Measurements from ENCODE around the gene SEPTIN1.

SEPTIN1 gene, protein sequence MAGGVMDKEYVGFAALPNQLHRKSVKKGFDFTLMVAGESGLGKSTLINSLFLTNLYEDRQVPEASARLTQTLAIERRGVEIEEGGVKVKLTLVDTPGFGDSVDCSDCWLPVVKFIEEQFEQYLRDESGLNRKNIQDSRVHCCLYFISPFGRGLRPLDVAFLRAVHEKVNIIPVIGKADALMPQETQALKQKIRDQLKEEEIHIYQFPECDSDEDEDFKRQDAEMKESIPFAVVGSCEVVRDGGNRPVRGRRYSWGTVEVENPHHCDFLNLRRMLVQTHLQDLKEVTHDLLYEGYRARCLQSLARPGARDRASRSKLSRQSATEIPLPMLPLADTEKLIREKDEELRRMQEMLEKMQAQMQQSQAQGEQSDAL

DNA sequence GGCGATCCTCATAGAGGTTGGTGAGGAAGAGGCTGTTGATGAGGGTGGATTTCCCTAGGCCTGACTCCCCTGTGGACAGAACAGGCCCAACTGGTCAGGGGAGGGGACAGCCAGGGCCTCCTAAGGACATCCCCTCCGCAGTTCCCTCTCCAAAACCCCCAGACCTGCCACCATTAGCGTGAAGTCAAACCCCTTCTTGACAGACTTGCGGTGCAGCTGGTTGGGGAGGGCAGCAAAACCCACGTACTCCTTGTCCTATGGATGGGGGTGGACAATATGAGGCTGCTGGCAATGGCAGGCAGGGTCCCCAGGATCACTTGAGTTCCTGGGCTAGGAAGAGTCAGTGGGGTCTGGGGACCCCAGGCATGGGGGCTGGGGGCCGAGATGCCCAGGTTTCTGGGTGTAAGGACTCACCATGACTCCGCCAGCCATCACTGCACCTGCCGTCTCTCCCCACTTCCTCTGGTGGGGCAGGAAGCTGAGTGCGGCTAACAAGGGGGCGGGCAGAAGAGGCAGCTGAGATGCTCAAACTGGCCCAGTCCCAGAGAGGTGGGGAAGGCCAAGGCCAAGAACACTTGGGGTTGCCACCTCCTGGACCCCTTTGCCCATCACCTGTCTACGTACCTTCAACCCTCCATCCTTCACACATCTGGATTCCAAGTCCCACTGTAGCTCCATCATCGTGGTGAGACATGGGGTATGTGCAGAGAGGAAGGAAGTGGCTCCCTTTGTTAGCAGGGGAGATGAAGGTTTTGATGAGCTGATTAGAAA lies at the start of gene SEPTIN1:
TSS of gene SEPTIN1 (minus strand) at position 451 of the 771 bp plus-strand sequence. CDS start at position 432, 19 bp downstream.
- no peak for DNase-seq (ENCODE audit: low read depth)

DNA sequence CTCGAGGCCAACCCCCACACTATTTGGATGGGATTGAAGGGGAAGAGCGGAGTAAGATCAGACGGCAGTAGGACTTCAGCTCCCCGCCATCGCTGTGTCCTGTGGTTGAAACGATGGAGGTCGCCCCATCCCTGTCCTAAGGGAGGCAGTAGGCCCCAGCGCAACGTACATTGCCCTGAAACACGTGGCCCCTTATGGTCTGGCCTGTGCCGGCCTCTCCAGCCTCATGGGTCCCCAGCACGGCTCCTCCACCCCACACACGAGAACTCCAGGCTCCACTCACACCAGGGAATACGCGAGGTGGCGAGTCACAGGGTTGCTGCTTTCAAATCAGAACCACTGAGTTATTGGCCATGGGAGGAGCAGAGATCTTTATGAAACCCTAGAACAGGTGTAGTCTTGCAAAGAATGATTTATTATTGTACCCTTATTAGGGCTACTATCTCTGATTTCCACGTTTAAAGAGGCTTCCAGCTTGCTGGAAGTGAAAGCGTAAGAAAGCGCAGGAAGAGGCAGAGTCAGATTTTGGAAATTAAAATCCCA lies 48.1 kb upstream of the SEPTIN1 start:
- no peak for DNase-seq (ENCODE audit: low read depth)

DNA sequence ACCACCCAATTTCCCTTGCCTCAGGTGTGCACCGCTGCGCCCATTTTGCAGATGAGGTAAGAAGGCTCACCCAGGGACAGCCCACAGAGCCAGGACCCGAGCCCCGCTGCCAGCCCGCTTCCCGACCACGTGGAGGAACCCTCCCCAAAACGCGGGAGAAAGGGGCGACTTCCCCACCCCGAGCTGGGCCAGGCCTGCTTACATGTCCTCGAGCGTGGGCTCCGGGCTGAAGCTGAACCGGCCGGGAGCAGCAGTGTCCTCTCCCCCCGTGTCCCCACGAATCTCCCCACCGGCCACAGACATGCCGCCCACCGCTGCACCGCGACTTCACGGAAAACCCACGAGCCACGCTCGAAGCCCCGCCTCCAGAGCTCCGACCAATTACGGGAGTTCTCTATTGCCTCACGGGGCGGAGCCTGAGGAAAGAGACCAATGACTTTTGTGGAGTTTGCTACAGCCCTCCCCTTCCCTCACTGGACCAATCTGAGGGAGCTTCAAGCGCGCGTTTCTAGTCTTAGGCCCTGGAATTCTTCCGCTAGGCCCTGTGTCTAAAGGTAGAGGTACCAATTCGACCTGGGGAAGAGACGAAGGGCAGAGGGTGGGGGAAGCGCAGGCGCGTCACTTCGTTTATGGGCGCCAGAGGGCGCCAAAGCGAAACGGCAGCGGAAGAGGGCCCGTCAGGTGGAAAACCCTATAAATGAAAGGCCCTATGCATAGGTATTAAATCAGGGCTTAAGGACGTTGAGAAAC lies 47.5 kb upstream of the SEPTIN1 start, which contains the start of gene DCTPP1:
TSS of gene DCTPP1 (minus strand) at position 353 of the 750 bp plus-strand sequence. CDS start at position 303, 50 bp downstream.
- DNase-seq (ENCODE audit: low read depth) = peak; percentile 98

DNA sequence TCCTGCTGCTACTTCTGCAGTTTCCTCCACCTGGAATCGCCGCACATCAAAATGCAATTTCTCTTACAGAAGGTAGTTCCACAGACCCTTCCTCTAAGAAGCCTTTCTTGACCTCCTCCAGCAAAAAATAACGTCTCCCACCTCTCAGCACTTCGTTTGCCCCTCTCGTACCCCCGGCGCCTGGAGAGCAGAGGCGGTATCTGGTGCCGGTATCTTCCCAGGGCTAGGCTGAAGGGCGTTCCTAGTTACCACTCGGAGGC lies 47.0 kb upstream of the SEPTIN1 start:
- no peak for DNase-seq (ENCODE audit: low read depth)

DNA sequence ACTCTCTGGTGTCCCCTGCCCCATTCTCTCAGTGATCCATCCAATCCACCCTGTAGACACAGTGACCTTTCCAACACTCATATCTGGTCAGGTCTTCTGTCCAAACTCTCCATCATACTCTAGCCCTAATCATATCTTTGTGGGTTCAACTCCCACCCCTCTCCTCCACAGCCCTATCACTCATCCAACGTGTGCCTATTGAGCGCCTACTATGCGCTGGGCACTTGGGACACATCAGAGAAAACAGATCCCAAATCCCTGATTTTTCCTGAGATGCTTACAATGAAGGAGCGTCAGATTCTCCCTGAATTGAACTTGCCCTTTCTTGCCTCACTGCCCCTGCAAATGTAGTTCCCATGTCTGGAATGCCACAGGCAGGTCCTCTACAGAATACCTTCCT lies 45.7 kb upstream of the SEPTIN1 start:
- DNase-seq (ENCODE audit: low read depth) = no peak

DNA sequence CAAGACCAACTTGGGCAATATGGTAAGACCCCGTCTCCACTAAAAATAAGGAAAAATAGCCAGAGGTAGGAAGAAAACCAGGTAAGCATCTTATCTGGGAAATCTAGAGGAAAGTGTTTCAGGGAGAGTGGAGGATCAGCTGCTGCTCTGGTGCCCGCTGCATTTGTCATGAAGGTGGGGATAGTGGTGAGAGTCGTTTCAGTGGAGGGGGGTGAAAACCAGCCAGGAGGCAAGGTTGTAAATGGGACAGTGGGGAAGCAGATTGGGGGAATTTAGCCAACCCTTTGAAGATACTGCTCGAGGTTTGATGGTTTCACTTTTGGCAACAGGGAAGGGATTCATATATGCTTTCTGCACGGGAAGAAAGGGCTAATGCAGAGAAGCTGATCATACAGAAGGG lies 38.6 kb upstream of the SEPTIN1 start:
- DNase-seq (ENCODE audit: low read depth) = no peak

DNA sequence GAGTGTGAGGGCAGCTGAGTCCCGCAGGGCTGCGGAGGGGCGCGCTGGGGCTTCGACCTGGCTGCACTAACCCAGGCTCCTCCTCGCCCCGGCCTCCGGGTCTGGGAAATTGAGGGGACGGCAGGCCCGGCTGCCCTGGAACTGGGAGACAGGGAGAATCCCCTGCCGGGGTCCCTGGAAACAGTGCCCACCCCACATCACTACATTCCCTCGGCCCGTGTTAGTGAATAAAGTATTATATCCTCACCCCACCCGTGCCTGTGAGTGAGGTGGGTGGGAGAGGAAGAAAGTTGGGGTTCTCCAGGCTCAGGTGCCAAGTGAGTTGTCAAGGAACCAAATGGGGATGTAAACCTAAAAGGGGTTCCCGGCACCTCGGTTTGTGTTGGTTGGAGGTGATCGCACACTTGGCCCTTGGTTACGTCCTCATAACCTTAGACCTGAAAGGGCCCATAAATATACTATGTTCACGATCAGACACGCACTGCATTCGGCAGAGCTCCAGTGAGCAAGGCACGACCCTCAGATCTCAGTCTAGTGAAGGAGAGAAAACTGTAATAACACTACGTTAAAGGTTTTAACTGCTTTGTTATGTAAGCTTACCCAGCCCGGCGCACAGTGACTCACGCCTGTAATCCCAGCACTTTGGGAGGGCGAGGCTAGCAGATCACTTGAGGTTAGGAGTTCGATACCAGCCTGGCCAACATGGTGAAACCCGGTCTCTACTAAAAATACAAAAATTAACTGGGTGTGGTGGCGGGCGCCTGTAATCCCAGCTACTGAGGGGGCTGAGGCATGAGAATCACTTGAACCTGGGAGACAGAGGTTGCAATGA lies 36.2 kb upstream of the SEPTIN1 start:
- no peak for DNase-seq (ENCODE audit: low read depth)

DNA sequence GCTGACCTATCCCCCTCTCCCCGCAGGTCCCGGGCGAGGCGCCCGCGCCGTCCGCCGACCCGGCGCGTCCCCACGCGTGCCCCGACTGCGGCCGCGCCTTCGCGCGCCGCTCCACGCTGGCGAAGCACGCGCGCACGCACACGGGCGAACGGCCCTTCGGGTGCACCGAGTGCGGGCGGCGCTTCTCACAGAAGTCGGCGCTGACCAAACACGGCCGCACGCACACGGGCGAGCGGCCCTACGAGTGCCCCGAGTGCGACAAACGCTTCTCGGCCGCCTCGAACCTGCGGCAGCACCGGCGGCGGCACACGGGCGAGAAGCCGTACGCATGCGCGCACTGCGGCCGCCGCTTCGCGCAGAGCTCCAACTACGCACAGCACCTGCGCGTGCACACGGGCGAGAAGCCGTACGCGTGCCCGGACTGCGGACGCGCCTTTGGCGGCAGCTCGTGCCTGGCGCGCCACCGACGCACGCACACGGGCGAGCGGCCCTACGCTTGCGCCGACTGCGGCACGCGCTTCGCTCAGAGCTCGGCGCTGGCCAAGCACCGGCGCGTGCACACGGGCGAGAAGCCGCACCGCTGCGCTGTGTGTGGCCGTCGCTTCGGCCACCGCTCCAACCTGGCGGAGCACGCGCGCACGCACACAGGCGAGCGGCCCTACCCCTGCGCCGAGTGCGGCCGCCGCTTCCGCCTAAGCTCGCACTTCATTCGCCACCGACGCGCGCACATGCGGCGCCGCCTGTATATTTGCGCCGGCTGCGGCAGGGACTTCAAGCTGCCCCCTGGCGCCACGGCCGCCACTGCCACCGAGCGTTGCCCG lies 35.4 kb upstream of the SEPTIN1 start:
- DNase-seq (ENCODE audit: low read depth) = no peak

DNA sequence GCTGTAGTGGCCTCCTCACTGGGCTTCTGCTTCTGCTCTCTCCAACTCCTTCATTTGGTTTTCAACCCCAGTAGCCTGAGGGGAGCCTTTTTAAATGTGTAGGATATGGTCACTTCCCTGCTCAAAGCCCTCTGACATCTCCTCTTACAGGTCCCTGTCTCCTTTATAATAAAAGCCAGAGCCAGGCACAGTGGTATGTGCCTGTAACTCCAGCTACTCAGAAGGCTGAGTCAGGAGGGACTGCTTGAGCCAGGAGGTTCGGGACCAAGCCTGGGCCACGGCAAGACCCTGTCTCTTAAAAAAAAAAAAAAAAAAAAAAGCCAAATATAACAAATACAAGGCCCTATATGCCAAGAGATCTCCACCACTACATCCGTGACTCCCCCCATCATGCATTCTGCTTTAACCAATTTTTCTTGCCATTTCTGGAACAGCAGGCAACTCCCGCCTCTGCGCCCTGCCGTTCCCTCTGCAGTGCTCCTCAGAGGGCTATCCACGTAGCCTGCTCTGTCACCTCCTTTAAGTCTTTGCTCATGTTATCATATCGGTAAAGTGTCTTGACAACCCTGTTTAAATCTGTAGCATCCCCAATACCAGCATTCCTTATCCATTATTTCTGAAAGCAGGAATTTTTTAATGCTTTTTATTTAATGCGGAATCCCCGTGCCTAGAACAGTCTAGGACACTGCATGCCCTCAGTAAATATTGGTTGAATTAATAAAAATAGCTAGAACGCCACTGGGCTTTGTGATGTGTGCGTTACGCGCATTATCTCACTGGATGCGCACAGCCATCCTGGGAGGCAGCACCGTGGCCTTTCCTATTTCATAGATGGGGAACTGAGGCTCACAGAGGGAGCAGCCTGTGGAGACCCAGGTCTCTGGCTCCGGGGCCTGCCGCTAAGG lies 34.5 kb upstream of the SEPTIN1 start:
- DNase-seq (ENCODE audit: low read depth) = no peak

DNA sequence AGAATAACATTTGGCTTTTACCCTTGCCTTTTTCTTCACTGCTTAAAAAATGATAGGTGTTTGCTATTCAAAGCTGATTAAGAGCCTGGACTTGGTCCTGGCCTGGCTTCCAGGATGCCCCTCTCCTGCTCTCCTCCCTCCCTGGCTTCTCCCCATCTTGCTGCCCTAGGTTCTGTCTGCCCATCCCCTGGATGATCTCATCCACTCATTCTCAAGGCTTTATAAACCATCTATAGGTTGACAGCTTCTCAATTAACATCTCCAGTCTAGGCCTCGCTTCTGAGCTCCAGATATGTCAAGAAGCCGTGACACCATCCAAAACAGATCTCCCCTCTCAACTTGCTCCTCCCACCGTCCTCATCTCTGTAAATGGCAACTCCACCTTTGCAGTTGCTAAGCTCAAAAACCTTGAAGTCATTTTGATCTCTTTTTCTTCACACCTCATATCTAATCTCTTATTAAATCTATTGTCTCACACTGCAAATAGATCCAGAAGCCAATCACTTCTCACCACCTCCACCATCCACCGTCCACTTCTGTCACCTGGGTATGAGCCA lies 33.8 kb upstream of the SEPTIN1 start:
- DNase-seq (ENCODE audit: low read depth) = no peak

DNA sequence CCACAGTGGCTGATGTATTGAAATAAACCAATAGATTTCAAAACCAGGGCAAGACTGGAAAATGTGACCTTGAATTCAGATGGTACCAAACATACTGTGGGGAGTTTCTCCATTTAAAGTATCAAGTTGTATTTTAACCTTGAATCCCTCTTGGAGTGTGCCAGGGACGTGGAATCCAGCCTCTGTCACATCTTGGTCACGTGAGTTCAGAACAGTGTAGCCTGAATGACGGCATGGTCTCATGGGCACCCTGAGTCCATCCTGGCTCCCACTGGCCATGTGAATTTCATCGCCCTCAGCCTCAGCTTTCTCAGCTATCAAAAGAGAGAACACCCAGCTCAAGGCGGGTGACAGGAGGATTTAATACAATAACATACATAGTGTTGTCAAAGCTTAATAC lies 31.8 kb upstream of the SEPTIN1 start:
- no peak for DNase-seq (ENCODE audit: low read depth)

DNA sequence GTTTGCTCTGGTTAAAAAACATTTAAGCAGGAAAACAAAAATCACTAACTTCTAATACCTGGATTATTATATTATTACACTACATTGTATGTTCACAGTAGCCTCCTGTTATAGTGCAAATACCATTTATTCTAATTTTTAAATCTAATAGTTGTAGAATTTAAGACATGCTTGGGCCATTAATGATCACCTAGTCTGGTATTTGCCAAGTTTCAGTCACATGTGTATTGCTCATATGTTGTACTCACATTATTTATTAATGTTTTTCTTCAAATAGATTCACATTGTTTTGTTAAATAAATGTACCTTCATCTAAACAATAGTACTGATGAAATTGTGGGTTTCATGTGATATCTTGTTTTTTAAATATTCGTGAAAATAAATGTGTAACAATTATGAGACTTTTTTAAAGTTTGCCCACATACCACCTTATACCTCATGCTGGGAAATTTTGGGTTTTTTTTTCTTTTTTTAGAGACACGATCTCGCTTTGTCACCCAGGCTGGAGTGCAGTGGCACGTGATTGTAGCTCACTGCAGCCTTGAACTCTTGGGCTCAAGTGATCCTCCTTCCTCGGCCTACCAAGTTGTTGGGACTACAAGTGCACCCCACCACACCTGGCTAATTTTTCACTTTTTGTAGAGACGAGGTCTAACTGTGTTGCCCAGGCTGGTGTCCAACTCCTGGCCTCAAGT lies 30.9 kb upstream of the SEPTIN1 start:
- DNase-seq (ENCODE audit: low read depth) = no peak

DNA sequence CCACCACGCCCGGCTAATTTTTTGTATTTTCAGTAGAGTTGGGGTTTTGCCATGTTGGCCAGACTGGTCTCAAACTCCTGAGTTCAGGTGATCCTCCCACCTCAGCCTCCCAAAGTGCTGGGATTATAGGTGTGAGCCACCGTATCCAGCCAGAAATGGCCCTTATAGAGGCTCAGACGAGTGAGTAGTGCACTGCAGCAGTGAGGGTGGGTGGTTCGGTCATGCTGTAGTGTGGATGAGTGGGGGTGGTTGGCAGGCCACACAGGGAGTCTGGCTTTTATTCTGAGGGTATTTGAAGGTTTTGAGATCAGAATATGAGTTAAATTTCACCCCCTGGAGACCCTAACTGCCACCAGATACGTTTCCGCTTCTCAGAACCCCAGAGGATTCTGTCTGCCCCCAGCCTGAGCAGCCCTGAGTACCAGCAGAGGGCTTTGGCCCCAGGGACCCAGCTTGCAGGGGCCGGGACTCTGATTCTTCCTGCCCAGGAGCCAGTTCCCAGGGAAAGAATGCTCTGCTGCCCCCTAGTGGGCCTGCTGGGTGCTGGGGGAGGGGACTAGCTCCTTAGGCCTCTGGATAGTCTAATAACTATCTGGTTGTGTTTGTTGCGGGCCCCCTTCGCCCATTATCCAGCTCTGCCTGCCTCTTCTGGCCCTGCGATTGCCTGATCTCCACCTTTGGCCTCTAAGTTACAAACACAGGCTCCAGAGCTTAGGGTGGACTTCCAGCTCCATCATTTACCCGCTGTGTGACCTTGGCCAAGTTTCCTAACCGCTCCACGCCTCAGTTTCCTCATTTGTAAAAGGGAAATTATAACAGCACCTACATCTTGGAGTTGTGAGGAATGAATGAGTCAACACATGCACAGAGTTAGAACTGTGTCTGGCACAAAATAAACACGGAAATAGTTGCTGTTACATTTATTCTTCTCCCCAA lies 27.0 kb upstream of the SEPTIN1 start:
- DNase-seq (ENCODE audit: low read depth) = peak; percentile 59

DNA sequence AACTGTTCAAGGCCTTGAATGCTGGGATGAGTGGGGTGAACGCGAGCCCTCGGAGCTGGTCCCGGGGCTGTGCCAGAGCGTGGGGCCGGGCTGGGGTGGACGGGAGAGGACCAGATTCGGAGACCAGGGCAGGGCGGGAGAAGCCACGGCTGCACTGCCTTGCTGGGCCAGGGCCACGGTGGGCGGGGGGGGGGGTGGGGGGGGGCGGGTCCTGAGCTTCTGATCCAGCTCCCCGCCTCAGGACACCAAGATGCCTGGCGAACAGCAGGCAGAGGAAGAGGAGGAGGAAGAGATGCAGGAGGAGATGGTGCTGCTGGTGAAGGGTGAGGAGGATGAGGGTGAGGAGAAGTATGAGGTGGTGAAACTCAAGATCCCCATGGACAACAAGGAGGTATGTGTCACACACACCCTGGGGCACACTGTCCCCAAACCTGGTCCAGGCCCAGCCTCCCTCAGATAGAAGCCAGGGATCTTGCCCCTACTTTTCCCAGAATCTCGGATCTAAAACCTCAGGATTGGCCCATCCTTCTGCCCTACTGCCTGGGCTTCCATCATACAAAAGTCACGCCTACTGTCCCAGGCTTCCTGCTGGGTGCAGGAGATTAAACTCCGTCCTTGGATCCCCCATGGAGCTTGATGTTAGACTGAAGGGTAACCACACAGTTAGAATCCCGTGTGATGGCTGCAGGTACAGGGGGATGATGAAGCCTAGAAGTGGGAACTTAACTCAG lies 25.6 kb upstream of the SEPTIN1 start:
- DNase-seq (ENCODE audit: low read depth) = no peak

DNA sequence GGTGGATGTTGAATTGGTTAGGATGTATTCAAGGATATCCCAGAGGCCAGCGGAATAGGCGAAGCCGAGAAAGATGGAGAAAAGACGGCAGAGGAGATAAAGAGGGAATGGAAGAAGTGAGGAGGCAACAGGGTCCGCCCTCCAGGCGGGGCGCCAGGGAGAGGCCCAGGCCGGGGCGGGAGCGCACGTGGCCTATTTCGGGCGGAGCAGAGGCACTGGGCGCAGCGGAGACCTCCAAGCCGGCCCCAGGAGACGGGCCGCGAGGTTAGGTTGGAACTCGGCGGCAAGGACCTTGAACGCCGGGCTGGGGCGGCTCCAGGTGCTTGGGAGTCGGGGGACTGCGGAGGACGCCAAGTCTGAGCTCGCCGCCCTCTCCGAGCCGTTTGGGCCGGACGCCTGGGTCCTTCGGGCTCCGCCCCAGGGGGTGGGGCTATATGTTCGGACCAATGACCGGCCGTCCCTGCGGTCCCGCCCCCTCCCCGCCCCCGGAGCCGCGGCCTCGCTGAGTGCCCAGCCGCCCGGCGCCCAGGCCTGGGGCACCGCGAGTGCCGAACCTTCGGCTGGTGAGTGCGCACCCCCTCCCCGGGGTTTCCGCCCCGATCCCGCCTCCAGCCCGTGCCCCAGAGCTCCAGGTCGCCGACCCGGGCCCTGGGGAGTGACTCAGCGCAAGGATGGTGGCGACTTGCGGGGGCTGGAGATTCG lies 24.9 kb upstream of the SEPTIN1 start, which contains the start of gene ZNF771:
TSS of gene ZNF771 (plus strand) at position 505 of the 702 bp plus-strand sequence. CDS start 448 bp downstream, outside the sequence.
- peak; percentile 73 for DNase-seq (ENCODE audit: low read depth)

DNA sequence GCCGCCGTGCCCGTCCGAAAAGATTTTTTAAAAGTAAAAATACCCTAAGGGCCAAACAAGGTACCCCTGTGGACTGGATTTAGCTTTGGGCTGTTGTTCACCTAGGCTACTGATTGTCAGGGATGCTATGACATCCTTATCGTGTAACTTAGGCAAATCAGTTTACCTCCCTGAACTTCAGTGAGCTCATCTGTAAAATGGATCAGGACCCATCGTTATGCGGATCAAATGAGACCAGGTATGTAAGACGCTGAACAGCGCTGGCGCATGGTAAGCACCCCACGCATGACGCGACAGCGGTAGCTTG lies 24.4 kb upstream of the SEPTIN1 start:
- no peak for DNase-seq (ENCODE audit: low read depth)

Data from HS-27A (cell line).